Spleen (tissue), 7 donors: Measurements from ENCODE around the gene ATP8B2.

Experiments
- CTCF ChIP-seq, 11 experiments: fragments of 200-600 bp in 7 of 11; fragments of 450-650 bp in 4 of 11; sonication (generic) in 4 of 11; IDR thresholded peaks in 8 of 11; conservative IDR thresholded peaks in 3 of 11; 1 replicate in 7 of 11; 2 replicates in 4 of 11; pipeline versions ENCODE4 v1.4.0 to v1.8.0; 2016 to 2021; ENCODE audit warnings: antibody characterized with exemption in 11 of 11, inconsistent platforms in 4 of 11, mild to moderate bottlenecking in 1 of 11
- POLR2A ChIP-seq, 3 donors: fragments of 450-650 bp; IDR thresholded peaks; one replicate each; pipeline ENCODE4 v1.5.1; 2017; ENCODE audit warnings: antibody characterized with exemption in 3 of 3, mild to moderate bottlenecking in 1 of 3
- donor health status: DM: no; HTN: no; CAD: no; lungs with moderate emphysema.
- donor health status: DM: no; HTN: no; CAD: no.
- donor health status: DM: no; HTN: no; CAD: no.

- TF ChIP-seq CTCF (IDR thresholded peaks at IDR 0.05 in 8 of 11, conservative IDR thresholded peaks at IDR 0.05 in 3 of 11), result no peak
- no peak for TF ChIP-seq POLR2A (IDR thresholded peaks at IDR 0.05)
These were observed 59.5 kb downstream of the ATP8B2 start for GRCh38 chr1:154384650-154385489.
